Peyer's patch (tissue), 4 donors: ENCODE data around the gene PUS1. TPM values are rescaled to one million over a fixed set of nuclear protein-coding genes. Genes with fewer than 3 reads are reported as not detected.

Experiments
- DNase-seq, 3 donors: peaks; one replicate each; pipeline ENCODE4 v3.0.0-alpha.2; 2017 to 2019
- H3K27ac ChIP-seq, 4 donors: fragments of 200-600 bp; sonication (generic); one replicate each; pipeline ENCODE4 v1.5.1; 2016 to 2019
- H3K27me3 ChIP-seq, 2 donors: fragments of 200-600 bp; sonication (generic); one replicate each; pipeline ENCODE4 v1.5.1; 2019
- H3K36me3 ChIP-seq, 3 donors: fragments of 200-600 bp; sonication (generic); one replicate each; pipeline ENCODE4 v1.5.1; 2016 to 2019
- H3K4me1 ChIP-seq, 4 donors: fragments of 200-600 bp; sonication (generic); one replicate each; pipeline ENCODE4 v1.5.1; 2016 to 2019
- H3K4me3 ChIP-seq, 4 donors: fragments of 200-600 bp; sonication (generic); 1 replicate in 3 of 4; 2 replicates in 1 of 4; pipeline ENCODE4 v1.5.1; 2016 to 2019; ENCODE audit warnings: mild to moderate bottlenecking in 1 of 4
- H3K9me3 ChIP-seq, 4 donors: fragments of 200-600 bp; sonication (generic); one replicate each; pipeline ENCODE4 v1.5.1; 2016 to 2019; ENCODE audit warnings: mild to moderate bottlenecking in 1 of 4
- CTCF ChIP-seq, 6 experiments: fragments of 450-650 bp in 4 of 6; fragments of 200-600 bp in 2 of 6; sonication (generic) in 1 of 6; IDR thresholded peaks; one replicate each; pipeline ENCODE4 v1.5.1; 2017 to 2019; ENCODE audit warnings: antibody characterized with exemption in 6 of 6, mild to moderate bottlenecking in 3 of 6, moderate library complexity in 1 of 6
- POLR2A ChIP-seq, 2 donors: fragments of 450-650 bp; IDR thresholded peaks; one replicate each; pipeline ENCODE4 v1.5.1; 2017; ENCODE audit warnings: antibody characterized with exemption in 2 of 2, mild to moderate bottlenecking in 2 of 2, moderate library complexity in 2 of 2
- total RNA-seq, 4 donors: library from RNA; depleted of rRNA; stranded (reverse); fragments of >200 nt; gene quantifications; one replicate each; pipeline ENCODE4 v1.1.0, GENCODE V29; 2016

The PUS1 gene
- total RNA-seq, 4 donors from 2014 or later = 8.8 to 46.5 (median 31.8) TPM

DNA sequence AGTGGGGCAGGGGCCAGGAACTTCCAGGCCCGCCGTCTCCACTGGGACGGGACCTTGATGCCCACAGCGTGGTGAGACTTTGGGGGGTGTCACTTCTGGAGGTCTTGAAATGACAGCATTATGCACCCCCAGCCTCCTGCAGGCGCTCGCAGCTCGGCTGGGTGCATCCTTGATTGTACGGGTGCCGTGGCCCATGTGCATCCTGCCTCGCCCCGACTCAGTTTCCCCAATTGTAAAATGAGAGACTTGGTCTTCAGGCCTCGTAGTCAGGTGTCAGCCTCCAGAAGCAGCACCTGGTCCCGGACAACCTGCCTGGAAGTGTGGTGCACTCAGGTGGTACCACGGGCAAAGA, 8.9 kb upstream of the PUS1 start:
- H3K4me1 ChIP-seq = no peaks in the 10 kb centered on the region
- H3K9me3 ChIP-seq = no peaks in the 10 kb centered on the region
- no peak for DNase-seq
- no peak overlapping the region for H3K27ac ChIP-seq
- no peak overlapping the region for H3K4me3 ChIP-seq
- H3K36me3 ChIP-seq = peaks cover 0 to 58% (median 0%) of the 10 kb centered on the region in 3 donors
- no peak for TF ChIP-seq CTCF (IDR thresholded peaks at IDR 0.05)
- TF ChIP-seq POLR2A (IDR thresholded peaks at IDR 0.05) = no peak
- no peaks in the 10 kb centered on the region for H3K27me3 ChIP-seq

DNA sequence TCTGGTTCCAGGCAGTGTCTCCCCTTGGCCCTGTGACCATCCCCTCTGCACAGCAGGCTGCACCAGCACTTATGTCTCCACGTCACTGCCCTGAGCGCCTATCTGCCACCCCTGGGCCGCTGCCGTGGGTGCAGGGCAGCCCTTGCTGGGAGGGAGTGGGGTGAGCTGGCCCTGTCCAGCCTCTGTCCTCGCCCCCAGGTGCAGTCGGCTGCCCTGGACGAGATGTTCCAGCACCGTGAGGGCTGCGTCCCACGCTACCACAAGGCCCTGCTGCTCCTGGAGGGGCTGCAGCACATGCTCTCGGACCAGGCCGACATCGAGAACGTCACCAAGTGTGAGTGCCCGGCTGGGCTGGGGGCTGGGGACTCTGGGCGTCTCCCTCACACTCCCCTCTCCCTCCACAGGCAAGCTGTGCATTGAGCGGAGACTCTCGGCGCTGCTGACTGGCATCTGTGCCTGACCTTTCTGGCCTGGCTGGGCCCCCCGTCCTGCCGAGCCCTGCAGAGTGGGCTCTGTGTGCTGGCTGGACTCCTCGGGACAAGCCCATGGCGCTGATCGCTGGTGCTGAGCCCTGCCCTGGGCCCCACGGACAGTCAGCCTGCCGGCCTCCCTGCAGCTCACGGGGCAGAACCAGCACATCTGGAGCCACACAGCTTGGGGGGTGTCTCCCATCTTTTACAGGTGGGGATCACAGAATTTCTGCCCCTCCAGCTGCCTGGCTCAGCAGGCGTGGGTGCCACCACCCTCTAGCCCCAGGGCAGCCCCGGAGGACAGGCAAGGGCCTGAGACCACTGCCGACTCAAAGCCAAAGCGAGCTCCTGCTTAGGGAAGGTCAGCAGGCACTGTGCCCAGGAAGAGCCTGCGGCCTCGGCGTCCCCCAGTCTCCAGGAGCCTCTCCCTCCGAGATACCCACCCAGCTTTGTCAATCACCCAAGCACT, 7.9 kb upstream of the PUS1 start:
- Histone ChIP-seq H3K9me3 (no peaks in the 10 kb centered on the region), H3K4me1 (no peaks in the 10 kb centered on the region), H3K4me3 (no peak overlapping the region), H3K36me3 (peaks cover 0 to 48% (median 0%) of the 10 kb centered on the region in 3 donors), H3K27ac (no peak overlapping the region), H3K27me3 (no peaks in the 10 kb centered on the region)
- no peak for DNase-seq
- no peak for TF ChIP-seq CTCF (IDR thresholded peaks at IDR 0.05)
- no peak for TF ChIP-seq POLR2A (IDR thresholded peaks at IDR 0.05)

DNA sequence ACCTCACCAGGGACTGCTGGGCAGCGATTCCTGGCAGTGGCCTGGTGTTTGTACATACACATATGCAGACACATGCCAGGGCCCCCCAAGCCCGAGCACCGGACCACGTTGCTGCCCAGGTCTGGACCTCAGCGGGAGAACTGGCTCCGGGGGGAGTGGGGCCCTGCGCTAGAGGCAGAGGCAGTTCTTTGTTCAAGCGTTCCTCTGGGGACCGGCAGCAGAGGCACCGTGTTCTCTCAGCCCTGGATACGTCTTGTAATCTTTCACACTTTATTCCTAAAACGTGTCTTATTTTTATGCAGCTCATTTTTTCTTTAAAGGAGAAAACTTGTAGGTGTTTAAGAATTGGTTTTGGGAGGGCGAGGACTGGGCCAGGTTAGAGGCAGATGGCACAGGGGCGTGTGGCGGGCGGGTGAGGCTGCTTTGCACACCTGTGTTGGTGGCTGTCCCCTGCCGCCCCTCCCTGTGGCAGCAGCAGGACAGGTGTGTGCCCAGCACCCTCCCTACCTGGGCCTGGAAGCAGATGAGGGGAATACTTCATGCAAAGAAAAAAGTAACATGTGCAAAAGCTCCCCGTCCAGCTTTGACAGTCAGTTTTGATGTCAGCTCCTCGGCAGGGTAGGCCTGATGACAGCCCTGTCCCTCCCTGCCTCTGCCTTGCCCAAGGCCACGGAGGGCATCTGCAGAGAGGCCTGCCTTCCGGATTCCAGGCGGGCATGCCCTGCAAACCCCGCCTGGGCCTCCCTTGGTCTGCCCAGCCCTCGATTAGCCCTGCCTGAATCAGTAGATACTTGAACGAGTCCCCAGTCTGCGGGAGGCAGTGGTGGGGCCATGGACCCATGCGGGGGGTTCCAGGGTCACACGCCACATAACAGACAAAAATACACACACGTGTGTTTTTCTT, 7.0 kb upstream of the PUS1 start:
- Histone ChIP-seq H3K4me1 (no peaks in the 10 kb centered on the region), H3K27me3 (no peaks in the 10 kb centered on the region), H3K4me3 (no peak overlapping the region), H3K27ac (peak overlapping the region in 1 of 4 donors; percentile 71), H3K9me3 (no peaks in the 10 kb centered on the region), H3K36me3 (peaks cover 0 to 40% (median 0%) of the 10 kb centered on the region in 3 donors)
- no peak for DNase-seq
- TF ChIP-seq CTCF (IDR thresholded peaks at IDR 0.05) = no peak
- TF ChIP-seq POLR2A (IDR thresholded peaks at IDR 0.05) = no peak

- TF ChIP-seq POLR2A (IDR thresholded peaks at IDR 0.05) (no peak), CTCF (IDR thresholded peaks at IDR 0.05) (no peak)
- Histone ChIP-seq H3K4me3 (no peak overlapping the region), H3K9me3 (no peaks in the 10 kb centered on the region), H3K27me3 (no peaks in the 10 kb centered on the region), H3K4me1 (no peaks in the 10 kb centered on the region), H3K36me3 (peaks cover 0 to 34% (median 0%) of the 10 kb centered on the region in 3 donors), H3K27ac (peak overlapping the region in 1 of 4 donors; percentile 71)
- no peak for DNase-seq
Measured at GRCh38 chr12:131922772-131923171, 6.3 kb upstream of the PUS1 start.

DNA sequence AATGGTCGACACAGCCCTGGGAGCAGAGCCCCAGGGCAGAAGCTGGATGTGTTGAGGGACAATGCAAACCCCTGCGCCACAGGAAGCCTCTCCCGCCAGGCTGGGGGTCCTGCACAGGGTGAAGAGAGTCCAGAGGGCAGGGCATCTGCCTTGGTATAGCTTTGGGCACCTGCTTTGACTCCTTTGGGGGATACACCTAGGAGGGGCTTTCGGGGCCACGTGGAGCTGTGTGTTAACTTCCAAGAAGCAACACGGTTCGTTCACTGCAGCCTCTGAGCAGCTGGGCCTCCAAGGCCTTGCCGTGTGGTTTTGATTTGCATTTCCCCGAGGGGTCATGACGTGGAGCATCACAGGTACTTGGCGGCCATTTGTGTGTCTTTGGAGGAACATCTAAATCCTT, 5.8 kb upstream of the PUS1 start:
- Histone ChIP-seq H3K9me3 (no peaks in the 10 kb centered on the region), H3K27me3 (no peaks in the 10 kb centered on the region), H3K27ac (peak overlapping the region in 2 of 4 donors; percentile 42 to 71), H3K36me3 (peaks cover 0 to 31% (median 0%) of the 10 kb centered on the region in 3 donors), H3K4me1 (no peaks in the 10 kb centered on the region), H3K4me3 (peak overlapping the region in 1 of 4 donors; percentile 30)
- no peak for TF ChIP-seq CTCF (IDR thresholded peaks at IDR 0.05)
- TF ChIP-seq POLR2A (IDR thresholded peaks at IDR 0.05) = no peak
- DNase-seq = peak in 2 of 3 donors; percentile 82 to 83
